Measurements from ENCODE around the gene OLFM4.

The OLFM4 gene

GRCh38 chr13:53015971-53016370, 12.6 kb upstream of the OLFM4 start:
- no peak for DNase-seq

- no peak for DNase-seq
These were observed 11.1 kb upstream of the OLFM4 start for GRCh38 chr13:53017433-53017970.

- DNase-seq: no peak
These were observed 9.6 kb upstream of the OLFM4 start for GRCh38 chr13:53018690-53019647.

- no peak for DNase-seq
These were observed 7.8 kb upstream of the OLFM4 start for GRCh38 chr13:53020764-53021335.

- DNase-seq: no peak
These were observed 5.4 kb upstream of the OLFM4 start for GRCh38 chr13:53023246-53023645.

- no peak for DNase-seq
These were observed 550 bp upstream of the OLFM4 start for GRCh38 chr13:53028063-53028462.

- no peak for DNase-seq
These were observed 4.2 kb downstream of the OLFM4 start for GRCh38 chr13:53032849-53033248.

- DNase-seq: no peak
These were observed 10.4 kb downstream of the OLFM4 start for GRCh38 chr13:53038993-53039392.

- no peak for DNase-seq
These were observed 13.4 kb downstream of the OLFM4 start for GRCh38 chr13:53041968-53042516.

- DNase-seq: no peak
These were observed 14.3 kb downstream of the OLFM4 start for GRCh38 chr13:53042877-53043276.

GRCh38 chr13:53043398-53043797, 14.8 kb downstream of the OLFM4 start:
- DNase-seq: no peak

GRCh38 chr13:53045189-53045588, 16.6 kb downstream of the OLFM4 start:
- no peak for DNase-seq

- DNase-seq: no peak
These were observed 20.3 kb downstream of the OLFM4 start for GRCh38 chr13:53048880-53049279.

GRCh38 chr13:53050151-53050550, 21.5 kb downstream of the OLFM4 start:
- no peak for DNase-seq

GRCh38 chr13:53052675-53053074, 24.1 kb downstream of the OLFM4 start:
- DNase-seq: no peak

- no peak for DNase-seq
These were observed 26.0 kb downstream of the OLFM4 start for GRCh38 chr13:53054569-53054968.

GRCh38 chr13:53058065-53058679, 29.6 kb downstream of the OLFM4 start:
- DNase-seq: no peak

- DNase-seq: no peak
These were observed 32.4 kb downstream of the OLFM4 start for GRCh38 chr13:53060840-53061490.

- DNase-seq: no peak
These were observed 36.1 kb downstream of the OLFM4 start for GRCh38 chr13:53064731-53065130.

- no peak for DNase-seq
These were observed 37.8 kb downstream of the OLFM4 start for GRCh38 chr13:53066411-53066810.

- DNase-seq: no peak
These were observed 40.2 kb downstream of the OLFM4 start for GRCh38 chr13:53068585-53069520.

- DNase-seq: no peak
These were observed 41.2 kb downstream of the OLFM4 start for GRCh38 chr13:53069800-53070199.

Data from stimulated activated CD4-positive, alpha-beta T cell treated with anti-CD3 and anti-CD28 coated beads, Interleukin-2, amount 100 ng/mL, for 24 hours (primary cell).